ENCODE measurements around the gene TAF9. TPM values are rescaled to one million over a fixed set of nuclear protein-coding genes. Genes with fewer than 3 reads are reported as not detected.
"Not testable (repeated sequence)": the region's sequence is repeated elsewhere in the genome, so short reads cannot be mapped to it uniquely, and the experiment has no call there.

Gene TAF9
- total and polyA plus RNA-seq, 5 donors = 34.9 to 73.1 (median 40.8) TPM

- DNase-seq; intact Hi-C loops (cut with DNase I); H3K27ac ChIP-seq (ENCODE audit: low read length); H3K4me1 ChIP-seq (ENCODE audit: control insufficient read depth, insufficient read depth, low read length); H3K27me3 ChIP-seq (ENCODE audit: control insufficient read depth, insufficient read depth); ATAC-seq; H3K9me3 ChIP-seq (ENCODE audit: control insufficient read depth, low read length): not testable (repeated sequence)
- H3K4me3 ChIP-seq (ENCODE audit: low read length) = peak overlapping the region; percentile 83
- WGBS = 3% methylated on average over 16 of the region's 16 CpGs
These were observed 1.0 kb upstream of the TAF9 start for GRCh38 chr5:69370335-69370734.

DNA sequence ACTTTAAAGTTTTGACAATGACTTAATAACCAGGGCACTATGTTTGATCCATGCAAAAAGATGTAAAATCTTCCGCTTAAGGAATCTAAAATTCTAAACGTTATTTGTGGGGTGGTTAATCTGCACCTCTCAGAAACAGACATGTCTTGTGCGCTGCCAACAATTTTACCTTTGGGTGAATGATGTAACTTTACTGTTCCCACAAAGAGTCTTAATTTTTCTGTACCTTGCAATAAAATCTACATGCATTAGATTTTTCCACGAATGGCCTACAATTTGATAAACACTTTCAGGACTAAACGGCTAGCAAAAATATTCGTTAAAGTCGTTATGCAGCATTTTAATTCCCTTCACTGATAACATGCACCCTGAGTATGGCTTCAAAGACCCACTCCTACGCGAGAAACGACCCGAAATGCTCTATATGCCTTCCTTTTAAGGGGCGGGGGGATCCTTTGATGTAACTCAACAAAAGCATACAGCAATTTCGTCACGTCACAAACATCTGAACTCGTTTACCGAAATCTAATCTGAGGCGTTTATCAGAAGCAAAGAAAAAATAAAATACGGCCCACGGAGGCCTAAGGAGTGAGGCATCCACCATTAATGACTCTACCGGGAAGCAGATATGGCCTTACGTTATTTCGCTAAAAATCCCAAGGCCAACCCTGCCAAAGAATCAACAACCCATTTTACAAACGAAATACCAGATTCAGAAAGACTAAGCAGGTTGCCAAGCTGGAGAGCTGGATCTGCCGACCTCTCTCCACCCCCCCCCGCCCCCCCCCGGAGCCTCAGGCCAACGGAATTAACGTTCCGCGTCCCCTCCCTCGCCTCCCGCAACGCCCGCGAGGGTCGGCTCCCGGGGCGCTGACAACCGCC is 621 bp downstream of the TAF9 start:
- intact Hi-C loops (cut with DNase I) = no loop called here
- 2% methylated on average over 39 of the region's 39 CpGs for WGBS

GRCh38 chr5:69367697-69368279 is 1.5 kb downstream of the TAF9 start:
- Histone ChIP-seq H3K9me3 (ENCODE audit: control insufficient read depth, low read length) (no peaks in the 10 kb centered on the region), H3K4me1 (ENCODE audit: control insufficient read depth, insufficient read depth, low read length) (peaks cover 2% of the 10 kb centered on the region), H3K27me3 (ENCODE audit: control insufficient read depth, insufficient read depth) (no peaks in the 10 kb centered on the region), H3K4me3 (ENCODE audit: low read length) (no peak overlapping the region), H3K27ac (ENCODE audit: low read length) (no peak overlapping the region)
- ATAC-seq = no peak
- intact Hi-C loops (cut with DNase I) = no loop called here
- 92% methylated on average over 11 of the region's 11 CpGs for WGBS
- no peak for DNase-seq

More for the DNA sequence above, 621 bp downstream of the TAF9 start:
- Histone ChIP-seq H3K4me1 (ENCODE audit: control insufficient read depth, insufficient read depth, low read length) (peaks cover 2% of the 10 kb centered on the region), H3K9me3 (ENCODE audit: control insufficient read depth, low read length) (no peaks in the 10 kb centered on the region), H3K27me3 (ENCODE audit: control insufficient read depth, insufficient read depth) (no peaks in the 10 kb centered on the region), H3K4me3 (ENCODE audit: low read length) (peak overlapping the region; percentile 83), H3K27ac (ENCODE audit: low read length) (peak overlapping the region; percentile 86)
- ATAC-seq = peak in 1 of 2 donors; percentile 80
- no peak for DNase-seq

GRCh38 chr5:69364850-69365249 is 4.5 kb downstream of the TAF9 start:
- Histone ChIP-seq H3K9me3 (ENCODE audit: control insufficient read depth, low read length) (no peaks in the 10 kb centered on the region), H3K27me3 (ENCODE audit: control insufficient read depth, insufficient read depth) (no peaks in the 10 kb centered on the region), H3K27ac (ENCODE audit: low read length) (no peak overlapping the region), H3K4me1 (ENCODE audit: control insufficient read depth, insufficient read depth, low read length) (peaks cover 3% of the 10 kb centered on the region), H3K4me3 (ENCODE audit: low read length) (no peak overlapping the region)
- 71% methylated on average over 3 of the region's 3 CpGs for WGBS
- intact Hi-C loops (cut with DNase I) = no loop called here
- ATAC-seq (no peak), DNase-seq (no peak)

DNA sequence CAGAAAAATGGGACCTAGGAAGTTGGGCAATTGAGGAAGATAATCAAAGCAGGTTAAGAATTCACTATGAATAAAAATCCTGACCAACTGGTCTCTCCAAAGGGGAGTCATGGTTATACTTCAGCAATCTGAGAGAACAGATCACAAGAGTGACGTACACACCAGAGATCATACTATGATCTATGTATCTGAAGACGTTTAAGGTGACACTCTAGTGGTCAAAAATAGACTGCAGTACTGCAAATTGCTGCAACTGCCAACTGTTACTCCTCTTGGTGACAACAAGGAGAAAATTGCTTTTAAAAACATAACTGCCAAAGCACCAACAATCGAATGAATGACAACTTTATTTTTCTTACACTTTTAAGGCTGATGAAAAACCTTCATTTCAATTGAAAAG is 4.9 kb downstream of the TAF9 start:
- ATAC-seq (no peak), DNase-seq (no peak)
- intact Hi-C loops (cut with DNase I) = no loop called here
- Histone ChIP-seq H3K4me1 (ENCODE audit: control insufficient read depth, insufficient read depth, low read length) (peaks cover 3% of the 10 kb centered on the region), H3K4me3 (ENCODE audit: low read length) (no peak overlapping the region), H3K27me3 (ENCODE audit: control insufficient read depth, insufficient read depth) (no peaks in the 10 kb centered on the region), H3K9me3 (ENCODE audit: control insufficient read depth, low read length) (no peaks in the 10 kb centered on the region), H3K27ac (ENCODE audit: low read length) (no peak overlapping the region)
- 51% methylated on average over 3 of the region's 3 CpGs for WGBS

- Histone ChIP-seq H3K9me3 (ENCODE audit: control insufficient read depth, low read length) (no peaks in the 10 kb centered on the region), H3K4me3 (ENCODE audit: low read length) (no peak overlapping the region), H3K4me1 (ENCODE audit: control insufficient read depth, insufficient read depth, low read length) (peaks cover 2% of the 10 kb centered on the region), H3K27me3 (ENCODE audit: control insufficient read depth, insufficient read depth) (no peaks in the 10 kb centered on the region), H3K27ac (ENCODE audit: low read length) (no peak overlapping the region)
- 98% methylated on average over 1 of the region's 1 CpG for WGBS
- DNase-seq (no peak), ATAC-seq (no peak)
- intact Hi-C loops (cut with DNase I) = no loop called here
These were observed 8.9 kb downstream of the TAF9 start for GRCh38 chr5:69360442-69360841.

- intact Hi-C loops (cut with DNase I) = no loop called here
- H3K4me3 ChIP-seq (ENCODE audit: low read length) = no peak overlapping the region
- ATAC-seq (no peak), DNase-seq (no peak)
- peaks cover 2% of the 10 kb centered on the region for H3K4me1 ChIP-seq (ENCODE audit: control insufficient read depth, insufficient read depth, low read length)
- no peak overlapping the region for H3K27ac ChIP-seq (ENCODE audit: low read length)
- WGBS = 68% methylated on average over 3 of the region's 3 CpGs
- no peaks in the 10 kb centered on the region for H3K27me3 ChIP-seq (ENCODE audit: control insufficient read depth, insufficient read depth)
- no peaks in the 10 kb centered on the region for H3K9me3 ChIP-seq (ENCODE audit: control insufficient read depth, low read length)
These were observed 9.6 kb downstream of the TAF9 start for GRCh38 chr5:69359699-69360098.

DNA sequence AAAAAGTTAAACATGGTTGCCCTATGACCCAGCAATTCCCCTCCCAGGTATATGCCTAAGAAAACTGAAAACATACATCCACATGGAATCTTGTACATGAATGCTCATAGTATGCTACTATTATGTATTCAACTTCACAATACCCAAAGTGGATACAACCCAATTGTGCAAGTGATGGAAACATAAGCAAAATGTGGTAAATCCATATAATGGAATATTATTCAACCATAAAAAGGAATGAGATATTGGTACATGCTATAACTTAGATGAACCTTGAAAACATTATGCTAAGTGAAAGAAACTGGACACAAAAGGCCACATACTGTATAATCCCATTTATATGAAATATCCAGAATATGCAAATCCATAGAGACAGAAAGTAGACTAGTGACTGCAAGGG is 18.7 kb downstream of the TAF9 start:
- no peaks in the 10 kb centered on the region for H3K4me1 ChIP-seq (ENCODE audit: control insufficient read depth, insufficient read depth, low read length)
- H3K27ac ChIP-seq (ENCODE audit: low read length) = no peak overlapping the region
- H3K9me3 ChIP-seq (ENCODE audit: control insufficient read depth, low read length) = no peaks in the 10 kb centered on the region
- intact Hi-C loops (cut with DNase I) = no loop called here
- ATAC-seq (no peak), DNase-seq (no peak)
- H3K4me3 ChIP-seq (ENCODE audit: low read length) = no peak overlapping the region
- no peaks in the 10 kb centered on the region for H3K27me3 ChIP-seq (ENCODE audit: control insufficient read depth, insufficient read depth)

GRCh38 chr5:69343083-69343482 is 26.2 kb downstream of the TAF9 start:
- no peaks in the 10 kb centered on the region for H3K9me3 ChIP-seq (ENCODE audit: control insufficient read depth, low read length)
- no peak for ATAC-seq
- H3K27ac ChIP-seq (ENCODE audit: low read length) = no peak overlapping the region
- WGBS = 51% methylated on average over 1 of the region's 1 CpG
- H3K4me3 ChIP-seq (ENCODE audit: low read length) = no peak overlapping the region
- H3K4me1 ChIP-seq (ENCODE audit: control insufficient read depth, insufficient read depth, low read length) = no peaks in the 10 kb centered on the region
- DNase-seq = no peak
- H3K27me3 ChIP-seq (ENCODE audit: control insufficient read depth, insufficient read depth) = no peaks in the 10 kb centered on the region
- intact Hi-C loops (cut with DNase I) = no loop called here

GRCh38 chr5:69341520-69342161 is 27.7 kb downstream of the TAF9 start:
- Histone ChIP-seq H3K27ac (ENCODE audit: low read length) (no peak overlapping the region), H3K4me3 (ENCODE audit: low read length) (no peak overlapping the region), H3K4me1 (ENCODE audit: control insufficient read depth, insufficient read depth, low read length) (no peaks in the 10 kb centered on the region), H3K27me3 (ENCODE audit: control insufficient read depth, insufficient read depth) (no peaks in the 10 kb centered on the region), H3K9me3 (ENCODE audit: control insufficient read depth, low read length) (no peaks in the 10 kb centered on the region)
- ATAC-seq (no peak), DNase-seq (no peak)
- intact Hi-C loops (cut with DNase I) = no loop called here
- 89% methylated on average over 4 of the region's 4 CpGs for WGBS

DNA sequence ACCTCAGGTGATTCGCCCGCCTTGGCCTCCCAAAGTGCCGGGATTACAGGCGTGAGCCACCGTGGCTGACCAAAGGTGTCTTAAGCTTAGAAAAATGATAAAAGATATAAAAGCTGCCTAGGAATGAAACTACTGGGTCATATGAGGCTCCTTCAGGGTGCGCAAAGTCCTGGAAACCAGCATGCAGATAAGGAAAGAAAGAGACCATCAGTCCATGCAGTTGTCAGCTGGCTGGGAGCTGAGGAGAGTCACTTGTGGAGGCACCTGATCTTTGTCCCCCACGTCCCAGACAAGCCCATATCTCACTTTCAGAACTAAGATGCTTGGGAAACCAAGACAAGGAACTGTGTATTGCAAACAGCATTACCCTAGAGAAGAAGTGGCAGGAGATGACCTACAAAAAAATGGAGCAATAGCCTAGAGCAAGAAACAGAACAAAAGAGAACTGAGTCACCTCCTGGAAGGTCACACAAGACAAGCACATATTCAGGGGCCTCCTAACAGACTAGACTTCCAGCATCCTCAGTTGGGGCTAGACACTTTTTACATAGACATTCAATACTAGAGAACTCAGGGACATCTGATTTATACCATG is 33.9 kb downstream of the TAF9 start:
- ATAC-seq = no peak
- Histone ChIP-seq H3K4me1 (ENCODE audit: control insufficient read depth, insufficient read depth, low read length) (no peaks in the 10 kb centered on the region), H3K4me3 (ENCODE audit: low read length) (no peak overlapping the region), H3K27me3 (ENCODE audit: control insufficient read depth, insufficient read depth) (no peaks in the 10 kb centered on the region), H3K9me3 (ENCODE audit: control insufficient read depth, low read length) (no peaks in the 10 kb centered on the region), H3K27ac (ENCODE audit: low read length) (no peak overlapping the region)
- intact Hi-C loops (cut with DNase I) = loop anchor here in 1 of 4 donors (10.0 kb wide), 1 partner anchor 291 kb away; no protein-coding TSS in a partner anchor
- DNase-seq = no peak
- WGBS = 88% methylated on average over 7 of the region's 7 CpGs

Data from right cardiac atrium (tissue), 5 donors.